NCI-H1930 (cell line): ENCODE results near the gene ARL5B.

Experiments
- DNase-seq, 2 experiments: peaks; one replicate each; lab custom pipeline; 2025; lab: John Stamatoyannopoulos, UW

The ARL5B gene

GRCh38 chr10:18658271-18659124 lies 733 bp upstream of the ARL5B start:
- no peak for DNase-seq

GRCh38 chr10:18659819-18660535 lies 746 bp downstream of the ARL5B start:
- no peak for DNase-seq

DNA sequence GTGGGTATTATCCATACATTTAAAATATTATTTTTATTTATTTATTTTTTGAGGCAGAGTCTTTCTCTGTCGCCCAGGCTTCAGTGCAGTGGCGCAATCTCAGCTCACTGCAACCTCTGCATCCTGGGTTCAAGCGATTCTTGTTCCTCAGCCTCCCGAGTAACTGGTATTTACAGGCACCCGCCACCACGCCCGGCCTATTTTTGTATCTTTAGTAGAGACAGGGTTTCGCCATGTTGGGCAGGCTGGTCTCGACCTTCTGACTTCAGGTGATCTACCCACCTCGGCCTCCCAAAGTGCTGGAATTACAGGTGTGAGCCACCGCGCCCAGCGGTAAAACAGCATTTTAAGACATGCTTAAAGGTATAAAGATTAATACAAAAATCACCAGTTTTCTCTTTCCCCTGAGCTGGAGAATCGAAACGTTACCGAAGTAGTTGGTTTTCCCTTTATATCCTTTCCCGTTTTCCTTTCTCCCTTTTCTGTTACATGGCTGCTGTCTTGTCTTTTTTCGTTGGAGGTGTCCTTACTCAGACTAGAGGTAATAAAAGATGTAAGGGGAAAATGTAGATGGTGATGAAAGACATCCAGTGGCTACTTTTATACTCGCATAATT lies 1.7 kb downstream of the ARL5B start:
- no peak for DNase-seq

- no peak for DNase-seq
Measured at GRCh38 chr10:18664841-18665478, 5.7 kb downstream of the ARL5B start.

DNA sequence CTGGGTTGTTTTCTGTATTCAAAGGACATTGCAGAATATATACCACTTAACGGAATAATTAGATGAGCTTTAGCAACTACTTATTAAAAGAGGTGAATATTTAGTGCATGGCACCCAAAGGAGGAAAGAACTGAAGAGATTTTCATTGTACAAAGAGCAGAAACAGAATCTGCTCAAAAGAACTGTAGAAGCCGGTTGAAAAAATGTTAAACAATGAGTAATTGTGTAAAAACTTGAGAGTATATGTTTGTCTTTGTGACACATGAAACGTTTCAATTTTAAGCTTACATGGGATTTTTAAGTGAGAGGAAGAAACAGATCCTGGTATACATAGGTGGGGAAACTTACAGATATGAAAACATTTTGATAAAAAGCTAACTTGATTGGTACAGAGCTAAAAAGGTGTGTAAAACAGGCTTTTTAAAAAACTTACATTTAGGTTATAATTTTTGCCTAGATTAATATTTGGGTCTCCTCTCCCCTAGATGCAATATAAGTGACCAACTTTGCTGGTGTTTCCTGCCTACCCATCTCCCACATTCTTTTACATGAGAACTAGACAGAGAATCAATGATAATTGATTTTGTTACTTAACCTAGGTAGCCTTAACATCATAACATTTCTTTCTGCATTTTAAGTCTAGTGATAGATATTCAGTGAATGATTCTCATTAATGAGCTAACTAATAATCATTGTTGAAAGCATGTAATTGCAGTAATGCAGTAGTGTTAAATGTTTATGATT lies 6.8 kb downstream of the ARL5B start:
- no peak for DNase-seq

GRCh38 chr10:18666810-18667209 lies 7.6 kb downstream of the ARL5B start:
- DNase-seq = no peak

DNA sequence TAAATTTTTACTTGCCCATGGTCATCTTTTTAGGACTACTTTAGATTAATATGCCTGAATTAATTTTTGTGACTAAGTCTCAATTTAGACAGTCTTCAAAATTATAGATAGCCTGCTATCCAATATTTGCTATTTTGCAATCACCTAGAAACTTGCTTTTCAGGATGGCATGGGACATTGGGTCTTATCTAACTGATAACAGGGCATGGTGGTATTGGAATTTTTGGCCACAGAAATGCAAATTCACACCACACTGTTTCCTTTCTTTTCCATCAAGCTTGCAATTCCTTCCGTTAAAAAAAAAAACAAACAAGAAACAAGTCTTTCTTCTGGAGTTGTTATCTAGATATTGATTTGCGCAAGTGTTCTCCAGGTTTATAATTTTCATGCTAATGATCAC lies 8.8 kb downstream of the ARL5B start:
- no peak for DNase-seq

DNA sequence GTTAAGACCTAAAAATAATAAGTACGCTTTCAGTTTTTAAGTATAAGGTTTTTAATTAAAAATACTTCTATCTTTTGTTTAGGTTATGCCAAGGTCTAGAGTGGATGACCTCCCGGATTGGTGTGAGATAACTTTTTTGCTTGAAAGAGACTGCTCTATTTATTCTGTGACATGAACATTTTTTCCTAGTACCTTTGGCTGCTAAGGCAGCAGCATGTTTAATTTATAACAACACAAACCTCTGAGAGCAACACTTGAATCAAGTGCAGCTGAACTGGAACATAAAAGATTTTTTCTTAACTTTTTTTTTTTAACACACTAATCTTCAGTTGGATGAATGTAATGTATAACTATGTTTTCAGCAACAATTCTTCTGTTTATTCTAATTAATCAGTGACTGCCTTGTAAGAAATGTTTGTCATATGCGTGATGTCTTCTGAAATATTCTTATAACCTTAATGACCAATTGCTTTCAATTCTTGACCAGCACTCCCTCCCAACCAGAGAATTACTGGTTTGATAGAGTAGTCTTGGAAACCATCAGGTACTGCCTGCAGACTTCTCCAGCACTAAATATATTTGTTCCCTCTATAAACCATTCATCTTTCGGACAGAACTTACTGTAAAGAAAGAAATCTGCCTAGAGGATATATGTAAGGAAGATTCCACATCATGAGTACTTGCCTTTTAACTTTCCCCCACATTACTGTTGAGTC lies 16.0 kb downstream of the ARL5B start:
- no peak for DNase-seq

DNA sequence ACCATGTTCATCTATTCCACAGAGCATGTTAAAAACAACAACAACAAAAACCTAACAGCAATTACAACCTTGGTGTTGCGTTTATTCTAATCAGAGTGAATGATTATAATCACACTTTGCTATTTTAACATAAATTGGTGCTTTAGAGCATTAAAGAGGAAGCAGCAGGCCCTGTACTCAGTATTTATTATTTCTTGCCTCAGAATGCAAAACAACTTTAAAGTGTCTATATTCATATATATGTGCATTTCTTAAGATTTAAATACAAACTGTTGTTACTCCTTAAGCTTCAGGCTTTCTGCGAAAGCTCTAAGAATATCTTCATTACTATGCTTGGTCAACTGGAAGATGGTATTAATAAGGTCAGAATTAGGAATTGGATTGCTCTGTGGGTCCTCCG lies 21.5 kb downstream of the ARL5B start:
- DNase-seq = no peak

- DNase-seq = no peak
Measured at GRCh38 chr10:18681366-18681765, 22.1 kb downstream of the ARL5B start.

DNA sequence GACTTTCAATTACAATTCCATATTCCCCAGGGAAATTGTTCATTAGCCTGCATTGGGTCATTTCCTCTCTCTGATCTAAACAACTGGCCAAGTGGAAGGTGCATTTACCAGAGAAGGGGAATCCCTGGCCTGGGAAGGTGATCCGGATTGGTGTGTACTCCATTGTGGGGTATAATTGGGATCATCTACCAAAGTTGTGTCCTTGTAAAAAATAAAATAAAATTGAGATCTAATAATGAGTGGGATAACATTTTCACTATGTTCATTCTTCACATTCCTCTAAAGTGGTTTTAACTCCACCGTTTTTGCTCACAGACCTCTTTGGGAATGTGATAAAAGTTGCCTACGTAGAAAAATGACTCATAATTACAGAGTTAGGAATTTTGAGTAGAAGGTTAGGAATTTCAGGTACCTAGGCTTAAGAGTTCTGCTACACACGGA lies 22.8 kb downstream of the ARL5B start:
- no peak for DNase-seq

GRCh38 chr10:18683427-18683826 lies 24.2 kb downstream of the ARL5B start:
- DNase-seq = no peak

DNA sequence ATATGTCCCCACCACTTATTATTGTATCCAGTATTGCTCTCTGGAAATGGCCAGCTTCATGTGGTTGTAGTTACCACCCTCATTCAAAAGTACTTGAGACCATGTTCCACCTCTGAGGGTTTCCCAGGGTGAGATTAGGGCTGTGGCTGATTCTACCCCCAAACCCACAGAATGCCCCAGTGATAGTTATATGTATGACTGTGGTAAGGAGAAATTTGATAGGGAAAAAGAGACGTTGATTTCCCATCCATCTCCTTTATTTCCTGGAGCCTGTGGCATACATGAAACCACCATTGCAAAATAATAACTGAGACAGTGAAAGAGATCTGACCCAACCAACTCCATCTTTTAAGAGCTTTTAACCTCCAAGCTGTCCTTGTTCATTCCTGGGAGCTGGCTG lies 25.2 kb downstream of the ARL5B start:
- DNase-seq = no peak

- no peak for DNase-seq
Measured at GRCh38 chr10:18684953-18685352, 25.7 kb downstream of the ARL5B start.

GRCh38 chr10:18685555-18685954 lies 26.3 kb downstream of the ARL5B start:
- no peak for DNase-seq

GRCh38 chr10:18687195-18687594 lies 28.0 kb downstream of the ARL5B start:
- DNase-seq = no peak

DNA sequence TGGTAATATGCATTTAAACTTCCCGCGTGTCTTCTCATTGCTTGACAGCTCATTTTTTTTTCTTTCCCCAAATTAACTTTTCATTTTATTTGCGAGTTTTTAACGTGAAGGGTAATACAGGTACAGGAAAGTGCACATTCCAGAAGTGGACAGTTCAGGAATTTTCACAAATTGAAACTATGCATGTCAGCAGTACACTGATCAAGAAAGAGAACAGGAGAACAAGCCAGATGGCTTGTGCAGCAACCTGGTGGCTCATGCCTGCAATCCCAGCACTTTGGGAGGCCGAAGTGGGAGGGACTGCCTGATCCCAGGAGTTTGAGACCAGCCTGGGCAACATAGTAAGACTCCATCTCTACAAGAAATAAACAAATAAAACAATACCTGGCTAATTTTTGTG lies 28.5 kb downstream of the ARL5B start:
- DNase-seq = no peak

DNA sequence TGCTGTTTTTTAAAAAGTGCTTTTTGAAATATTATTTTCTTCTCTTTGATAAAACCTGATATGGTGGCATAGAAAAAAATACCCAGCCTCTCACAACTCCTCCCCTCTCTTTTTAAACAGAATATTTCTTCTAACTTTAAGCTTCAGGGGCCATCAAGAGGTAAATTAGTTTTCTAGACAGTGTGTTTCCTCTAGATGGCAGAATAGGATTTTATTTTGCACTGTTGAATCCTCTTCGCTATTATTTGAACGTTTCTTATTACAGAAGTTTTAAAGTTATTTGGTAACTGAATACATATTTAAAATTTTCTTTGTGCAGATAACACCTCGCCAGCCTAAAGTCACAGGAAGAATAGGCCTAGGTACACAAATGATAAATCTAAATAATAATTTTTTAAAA lies 30.3 kb downstream of the ARL5B start:
- DNase-seq = no peak

DNA sequence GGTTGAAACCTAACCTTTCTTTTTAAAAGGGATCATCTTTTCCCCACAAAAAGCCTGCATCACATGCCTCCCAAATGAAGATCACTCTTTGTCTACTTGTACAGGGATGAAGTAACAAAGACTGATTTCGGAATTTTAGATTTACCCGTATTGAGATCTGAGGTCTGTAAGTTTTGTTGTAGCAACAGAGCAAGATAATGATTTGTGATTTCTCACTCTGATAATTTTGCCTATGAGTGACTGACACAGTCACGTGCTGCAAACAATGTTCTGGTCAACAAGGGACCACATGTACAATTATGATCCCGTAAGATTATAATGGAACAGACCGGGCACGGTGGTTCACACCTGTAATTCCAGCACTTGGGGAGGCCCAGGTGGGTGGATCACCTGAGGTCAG lies 31.3 kb downstream of the ARL5B start:
- DNase-seq = no peak

GRCh38 chr10:18699849-18700840 lies 40.9 kb downstream of the ARL5B start:
- DNase-seq = no peak
